GM06990 (cell line): Measurements from ENCODE around the gene TNS1.
"Not testable (repeated sequence)": the region's sequence is repeated elsewhere in the genome, so short reads cannot be mapped to it uniquely, and the experiment has no call there.

Experiments
- DNase-seq: peaks from one replicate; pipeline ENCODE4 v3.0.0-alpha.2; 2011; ENCODE audit not compliant: insufficient read length; ENCODE audit errors: extremely low read depth
- H3K27me3 ChIP-seq: replicated peaks from 2 replicates; pipeline ENCODE4 v1.6.0; 2011; ENCODE audit warnings: low read length; ENCODE audit not compliant: control insufficient read depth, insufficient read depth
- H3K36me3 ChIP-seq: 2 replicates; pipeline ENCODE4 v1.5.1; 2011; ENCODE audit warnings: low read length; ENCODE audit not compliant: control insufficient read depth, insufficient read depth
- H3K4me3 ChIP-seq: replicated peaks from 2 replicates; pipeline ENCODE4 v1.5.1; 2011; ENCODE audit warnings: low read depth, mild to moderate bottlenecking, control low read depth, low read length
- CTCF ChIP-seq: IDR thresholded peaks from 2 replicates; pipeline ENCODE4 v1.5.1; 2011; ENCODE audit warnings: low read length, control low read depth, mild to moderate bottlenecking, inconsistent platforms; ENCODE audit not compliant: insufficient read depth, poor library complexity, severe bottlenecking

TNS1 gene

GRCh38 chr2:217789736-217790181, 213.0 kb downstream of the TNS1 start:
- peak overlapping the region; percentile 56 for H3K4me3 ChIP-seq
- no peak for DNase-seq
- TF ChIP-seq CTCF: no peak
- H3K36me3 ChIP-seq: no peaks in the 10 kb centered on the region
- no peaks in the 10 kb centered on the region for H3K27me3 ChIP-seq

GRCh38 chr2:217789003-217789735, 213.6 kb downstream of the TNS1 start:
- DNase-seq: peak; percentile 33
- TF ChIP-seq CTCF: peak; percentile 96
- Histone ChIP-seq H3K27me3 (no peaks in the 10 kb centered on the region), H3K4me3 (peak overlapping the region; percentile 56), H3K36me3 (no peaks in the 10 kb centered on the region)

- Histone ChIP-seq H3K36me3 (no peaks in the 10 kb centered on the region), H3K27me3 (no peaks in the 10 kb centered on the region), H3K4me3 (no peak overlapping the region)
- DNase-seq: no peak
- no peak for TF ChIP-seq CTCF
These were observed 214.2 kb downstream of the TNS1 start for GRCh38 chr2:217788669-217789002.

- no peak for DNase-seq
- no peak overlapping the region for H3K4me3 ChIP-seq
- H3K27me3 ChIP-seq: no peaks in the 10 kb centered on the region
- no peak for TF ChIP-seq CTCF
- H3K36me3 ChIP-seq: no peaks in the 10 kb centered on the region
These were observed 215.5 kb downstream of the TNS1 start for GRCh38 chr2:217787160-217787877.

GRCh38 chr2:217786560-217786959, 216.2 kb downstream of the TNS1 start:
- not testable (repeated sequence) for DNase-seq, H3K27me3 ChIP-seq, H3K4me3 ChIP-seq

GRCh38 chr2:217785544-217786045, 217.2 kb downstream of the TNS1 start:
- no peaks in the 10 kb centered on the region for H3K36me3 ChIP-seq
- no peaks in the 10 kb centered on the region for H3K27me3 ChIP-seq
- H3K4me3 ChIP-seq: no peak overlapping the region
- peak; percentile 46 for DNase-seq
- TF ChIP-seq CTCF: peak; percentile 94

More at GRCh38 chr2:217786560-217786959, 216.2 kb downstream of the TNS1 start:
- H3K36me3 ChIP-seq: not testable (repeated sequence)
